GM21576 (cell line): Measurements from ENCODE around the gene LNX1.

Experiments used
- ATAC-seq: cut with Tn5 transposase; IDR thresholded peaks from one replicate; pipeline ENCODE4 v1.9.1; 2021; ENCODE audit warnings: mild to moderate bottlenecking, moderate library complexity; ENCODE audit not compliant: unreplicated experiment

The LNX1 gene

GRCh38 chr4:53591372-53591892 is at the start of gene LNX1:
Gene LNX1, minus strand, starts transcription at chr4:53591486. Its CDS starts 17,484 bp downstream, at chr4:53574002.
- no peak for ATAC-seq

GRCh38 chr4:53640576-53641453 is 49.5 kb upstream of the LNX1 start:
- peak; percentile 65 for ATAC-seq

GRCh38 chr4:53638919-53639318 is 47.6 kb upstream of the LNX1 start:
- no peak for ATAC-seq

- ATAC-seq = no peak
These were observed 46.1 kb upstream of the LNX1 start for GRCh38 chr4:53637348-53637747.

- ATAC-seq = no peak
These were observed 44.6 kb upstream of the LNX1 start for GRCh38 chr4:53635697-53636483.

- ATAC-seq = no peak
These were observed 42.3 kb upstream of the LNX1 start for GRCh38 chr4:53633608-53634007.

- ATAC-seq = no peak
These were observed 38.0 kb upstream of the LNX1 start for GRCh38 chr4:53629296-53629695.

GRCh38 chr4:53626491-53626890 is 35.2 kb upstream of the LNX1 start:
- ATAC-seq = no peak

GRCh38 chr4:53625888-53626287 is 34.6 kb upstream of the LNX1 start:
- no peak for ATAC-seq

GRCh38 chr4:53622739-53623151 is 31.5 kb upstream of the LNX1 start:
- no peak for ATAC-seq

GRCh38 chr4:53620956-53621355 is 29.7 kb upstream of the LNX1 start:
- no peak for ATAC-seq

- ATAC-seq = no peak
These were observed 28.1 kb upstream of the LNX1 start for GRCh38 chr4:53619431-53619830.

- no peak for ATAC-seq
These were observed 27.0 kb upstream of the LNX1 start for GRCh38 chr4:53618321-53618720.

GRCh38 chr4:53617101-53617680 is 25.9 kb upstream of the LNX1 start:
- ATAC-seq = no peak

- ATAC-seq = no peak
These were observed 24.9 kb upstream of the LNX1 start for GRCh38 chr4:53616219-53616618.

GRCh38 chr4:53614591-53614990 is 23.3 kb upstream of the LNX1 start:
- ATAC-seq = no peak

GRCh38 chr4:53613428-53613827 is 22.1 kb upstream of the LNX1 start:
- no peak for ATAC-seq

- no peak for ATAC-seq
These were observed 17.4 kb upstream of the LNX1 start for GRCh38 chr4:53608649-53609048.

GRCh38 chr4:53608242-53608641 is 17.0 kb upstream of the LNX1 start:
- ATAC-seq = no peak

GRCh38 chr4:53605783-53606182 is 14.5 kb upstream of the LNX1 start:
- ATAC-seq = no peak

GRCh38 chr4:53602390-53602789 is 11.1 kb upstream of the LNX1 start:
- ATAC-seq = no peak
